Parathyroid adenoma (tissue), 2 donors: ENCODE measurements around the gene CYP4F11.

ENCODE experiments used
- H2AFZ ChIP-seq: fragments of 300-600 bp; sonication (generic); one replicate; pipeline ENCODE4 v1.7.0; 2017; ENCODE audit warnings: antibody characterized with exemption, mild to moderate bottlenecking
- H3K27ac ChIP-seq: fragments of 300-600 bp; sonication (generic); one replicate; pipeline ENCODE4 v1.7.0; 2017
- H3K27me3 ChIP-seq: fragments of 300-600 bp; sonication (generic); one replicate; pipeline ENCODE4 v1.7.0; 2017; ENCODE audit warnings: low read length; ENCODE audit not compliant: control insufficient read depth, insufficient read depth
- H3K36me3 ChIP-seq: fragments of 300-600 bp; sonication (generic); one replicate; pipeline ENCODE4 v1.7.0; 2017; ENCODE audit warnings: low read length; ENCODE audit not compliant: control insufficient read depth, insufficient read depth
- H3K4me1 ChIP-seq: fragments of 300-600 bp; sonication (generic); one replicate; pipeline ENCODE4 v1.7.0; 2017; ENCODE audit warnings: control low read depth
- H3K4me2 ChIP-seq: fragments of 300-600 bp; sonication (generic); one replicate; pipeline ENCODE4 v1.7.0; 2017; ENCODE audit warnings: low read length
- H3K4me3 ChIP-seq: fragments of 300-600 bp; sonication (generic); one replicate; pipeline ENCODE4 v1.7.0; 2017; ENCODE audit warnings: low read depth, low read length
- H3K79me2 ChIP-seq: fragments of 300-600 bp; sonication (generic); one replicate; pipeline ENCODE4 v1.7.0; 2017; ENCODE audit warnings: control low read depth
- H3K9ac ChIP-seq: fragments of 300-600 bp; sonication (generic); one replicate; pipeline ENCODE4 v1.7.0; 2017; ENCODE audit warnings: mild to moderate bottlenecking
- H3K9me3 ChIP-seq: fragments of 300-600 bp; sonication (generic); one replicate; pipeline ENCODE4 v1.7.0; 2017; ENCODE audit warnings: low read length; ENCODE audit not compliant: control insufficient read depth
- TF ChIP-seq, protein P1 (sequence below): fragments of 300-600 bp; sonication (generic); IDR thresholded peaks from one replicate; pipeline ENCODE4 v1.7.0; 2017; ENCODE audit warnings: antibody characterized with exemption, mild to moderate bottlenecking
- donor health status: primary hyperparathyroidism.

CYP4F11 gene

DNA sequence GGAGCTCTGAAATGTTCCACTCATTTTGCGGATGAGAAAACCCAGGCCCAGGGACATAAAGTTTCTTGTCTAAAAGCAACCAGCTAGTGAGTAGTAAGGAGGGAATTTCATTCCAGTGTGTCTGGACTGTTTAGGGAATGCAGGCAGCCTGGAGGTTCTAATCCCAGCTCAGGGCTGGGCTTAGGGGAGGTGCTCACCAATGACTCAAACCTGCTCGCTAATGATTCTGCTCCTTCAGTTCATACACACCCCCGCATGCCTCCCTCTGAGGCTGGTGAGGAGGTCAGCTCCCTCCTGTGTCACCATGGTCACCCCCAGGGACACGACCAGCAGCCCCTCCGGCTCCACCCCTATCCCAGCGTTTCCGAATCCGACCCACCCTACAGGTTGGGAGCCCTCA lies 71.1 kb downstream of the CYP4F11 start:
- no peak overlapping the region for H3K4me3 ChIP-seq
- TF ChIP-seq, protein P1, sequence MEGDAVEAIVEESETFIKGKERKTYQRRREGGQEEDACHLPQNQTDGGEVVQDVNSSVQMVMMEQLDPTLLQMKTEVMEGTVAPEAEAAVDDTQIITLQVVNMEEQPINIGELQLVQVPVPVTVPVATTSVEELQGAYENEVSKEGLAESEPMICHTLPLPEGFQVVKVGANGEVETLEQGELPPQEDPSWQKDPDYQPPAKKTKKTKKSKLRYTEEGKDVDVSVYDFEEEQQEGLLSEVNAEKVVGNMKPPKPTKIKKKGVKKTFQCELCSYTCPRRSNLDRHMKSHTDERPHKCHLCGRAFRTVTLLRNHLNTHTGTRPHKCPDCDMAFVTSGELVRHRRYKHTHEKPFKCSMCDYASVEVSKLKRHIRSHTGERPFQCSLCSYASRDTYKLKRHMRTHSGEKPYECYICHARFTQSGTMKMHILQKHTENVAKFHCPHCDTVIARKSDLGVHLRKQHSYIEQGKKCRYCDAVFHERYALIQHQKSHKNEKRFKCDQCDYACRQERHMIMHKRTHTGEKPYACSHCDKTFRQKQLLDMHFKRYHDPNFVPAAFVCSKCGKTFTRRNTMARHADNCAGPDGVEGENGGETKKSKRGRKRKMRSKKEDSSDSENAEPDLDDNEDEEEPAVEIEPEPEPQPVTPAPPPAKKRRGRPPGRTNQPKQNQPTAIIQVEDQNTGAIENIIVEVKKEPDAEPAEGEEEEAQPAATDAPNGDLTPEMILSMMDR: no peak
- H3K27me3 ChIP-seq: no peaks in the 10 kb centered on the region
- no peak overlapping the region for H3K27ac ChIP-seq
- no peak overlapping the region for H3K4me2 ChIP-seq
- no peak overlapping the region for H3K9ac ChIP-seq
- no peaks in the 10 kb centered on the region for H3K79me2 ChIP-seq
- no peaks in the 10 kb centered on the region for H3K36me3 ChIP-seq
- H3K9me3 ChIP-seq: no peaks in the 10 kb centered on the region
- H2AFZ ChIP-seq: no peak overlapping the region
- H3K4me1 ChIP-seq: no peaks in the 10 kb centered on the region

DNA sequence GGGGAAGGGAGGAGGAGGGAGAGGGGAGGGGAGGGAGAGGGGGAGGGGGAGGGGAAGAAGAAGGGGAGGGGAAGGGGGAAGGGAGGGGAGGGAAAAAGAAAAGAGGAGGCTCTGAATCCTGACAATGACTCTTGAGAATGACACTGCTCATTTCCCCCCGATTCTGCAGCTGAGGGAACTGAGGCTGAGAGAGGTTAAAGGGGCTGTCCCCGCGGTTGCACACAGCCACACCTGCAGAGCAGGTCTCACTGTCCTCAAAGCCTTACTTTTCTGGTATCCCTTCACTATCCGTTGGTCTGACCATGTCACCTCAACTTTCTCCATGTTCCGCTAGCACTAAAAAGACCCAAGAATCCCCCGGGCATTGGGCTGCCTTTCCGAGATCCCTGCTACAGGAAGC lies 71.9 kb downstream of the CYP4F11 start:
- H3K4me2 ChIP-seq: no peak overlapping the region
- no peaks in the 10 kb centered on the region for H3K79me2 ChIP-seq
- TF ChIP-seq, protein P1: no peak
- H3K36me3 ChIP-seq: no peaks in the 10 kb centered on the region
- H3K9ac ChIP-seq: no peak overlapping the region
- no peak overlapping the region for H3K4me3 ChIP-seq
- H3K27ac ChIP-seq: no peak overlapping the region
- no peaks in the 10 kb centered on the region for H3K27me3 ChIP-seq
- H3K9me3 ChIP-seq: no peaks in the 10 kb centered on the region
- no peaks in the 10 kb centered on the region for H3K4me1 ChIP-seq
- no peak overlapping the region for H2AFZ ChIP-seq
